ENCODE results near the gene GBP1. TPM values are rescaled to one million over a fixed set of nuclear protein-coding genes. Genes with fewer than 3 reads are reported as not detected.

The GBP1 gene
- total and polyA plus RNA-seq, 9 donors = 15.2 to 41.7 (median 20.8) TPM

DNA sequence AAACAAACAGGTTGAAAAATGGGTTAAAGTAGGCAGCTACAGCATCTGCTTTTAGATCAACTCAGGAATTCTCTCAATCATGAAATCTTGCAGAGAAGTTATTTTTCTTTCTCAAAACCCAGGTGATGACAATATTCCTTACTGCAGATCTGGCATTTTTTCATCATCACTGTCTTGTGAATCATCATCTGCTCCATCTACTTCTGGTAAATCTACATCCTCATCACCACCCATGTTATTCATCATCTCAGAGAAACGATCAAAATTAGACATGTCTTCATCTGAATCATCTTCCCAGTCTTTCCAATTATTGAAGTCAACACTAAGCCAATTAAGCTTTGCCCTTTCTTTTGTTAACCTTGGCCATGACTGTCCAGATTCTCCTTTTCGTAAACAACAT is 39.1 kb upstream of the GBP1 start:
- WGBS, 3 donors = 80 to 88% (median 88%) methylated on average over 2 of the region's 2 CpGs
- Histone ChIP-seq H3K27me3 (no peaks in the 10 kb centered on the region), H3K9me3 (no peaks in the 10 kb centered on the region), H3K4me3 (no peak overlapping the region), H3K36me3 (no peaks in the 10 kb centered on the region), H3K4me1 (ENCODE audit: insufficient read depth) (no peaks in the 10 kb centered on the region), H3K27ac (no peak overlapping the region)
- no peak for DNase-seq
- intact Hi-C loops (cut with DNase I) = no loop called here
- TF ChIP-seq, protein P1, sequence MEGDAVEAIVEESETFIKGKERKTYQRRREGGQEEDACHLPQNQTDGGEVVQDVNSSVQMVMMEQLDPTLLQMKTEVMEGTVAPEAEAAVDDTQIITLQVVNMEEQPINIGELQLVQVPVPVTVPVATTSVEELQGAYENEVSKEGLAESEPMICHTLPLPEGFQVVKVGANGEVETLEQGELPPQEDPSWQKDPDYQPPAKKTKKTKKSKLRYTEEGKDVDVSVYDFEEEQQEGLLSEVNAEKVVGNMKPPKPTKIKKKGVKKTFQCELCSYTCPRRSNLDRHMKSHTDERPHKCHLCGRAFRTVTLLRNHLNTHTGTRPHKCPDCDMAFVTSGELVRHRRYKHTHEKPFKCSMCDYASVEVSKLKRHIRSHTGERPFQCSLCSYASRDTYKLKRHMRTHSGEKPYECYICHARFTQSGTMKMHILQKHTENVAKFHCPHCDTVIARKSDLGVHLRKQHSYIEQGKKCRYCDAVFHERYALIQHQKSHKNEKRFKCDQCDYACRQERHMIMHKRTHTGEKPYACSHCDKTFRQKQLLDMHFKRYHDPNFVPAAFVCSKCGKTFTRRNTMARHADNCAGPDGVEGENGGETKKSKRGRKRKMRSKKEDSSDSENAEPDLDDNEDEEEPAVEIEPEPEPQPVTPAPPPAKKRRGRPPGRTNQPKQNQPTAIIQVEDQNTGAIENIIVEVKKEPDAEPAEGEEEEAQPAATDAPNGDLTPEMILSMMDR (IDR thresholded peaks at IDR 0.05) = no peak
- no peak for TF ChIP-seq POLR2A (IDR thresholded peaks at IDR 0.05)
- no peak for TF ChIP-seq EP300 (IDR thresholded peaks at IDR 0.05)

DNA sequence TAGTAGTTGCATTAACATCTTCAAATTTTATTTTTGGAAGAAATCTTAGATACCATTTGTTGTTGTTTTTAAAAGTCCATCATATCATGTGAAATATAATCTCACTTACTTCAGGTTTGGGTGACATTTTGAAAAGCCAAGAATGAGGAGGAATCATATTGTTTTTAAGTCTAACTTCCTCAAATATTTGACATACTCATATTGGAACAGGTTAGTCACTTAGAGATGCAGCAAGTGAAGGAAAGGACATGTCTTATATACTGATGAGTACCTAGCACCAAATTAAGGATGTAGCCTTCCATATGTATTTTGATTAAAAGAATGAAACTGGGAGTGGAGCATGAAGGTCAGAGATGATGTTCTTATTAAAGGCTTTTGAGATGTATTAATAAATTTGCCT is 37.0 kb upstream of the GBP1 start:
- H3K36me3 ChIP-seq = no peaks in the 10 kb centered on the region
- no peak overlapping the region for H3K4me3 ChIP-seq
- no peak for DNase-seq
- no peak overlapping the region for H3K27ac ChIP-seq
- H3K27me3 ChIP-seq = no peaks in the 10 kb centered on the region
- TF ChIP-seq POLR2A (IDR thresholded peaks at IDR 0.05) = no peak
- TF ChIP-seq EP300 (IDR thresholded peaks at IDR 0.05) = no peak
- TF ChIP-seq, protein P1 (IDR thresholded peaks at IDR 0.05) = no peak
- H3K4me1 ChIP-seq (ENCODE audit: insufficient read depth) = no peaks in the 10 kb centered on the region
- no peaks in the 10 kb centered on the region for H3K9me3 ChIP-seq
- intact Hi-C loops (cut with DNase I) = no loop called here

DNA sequence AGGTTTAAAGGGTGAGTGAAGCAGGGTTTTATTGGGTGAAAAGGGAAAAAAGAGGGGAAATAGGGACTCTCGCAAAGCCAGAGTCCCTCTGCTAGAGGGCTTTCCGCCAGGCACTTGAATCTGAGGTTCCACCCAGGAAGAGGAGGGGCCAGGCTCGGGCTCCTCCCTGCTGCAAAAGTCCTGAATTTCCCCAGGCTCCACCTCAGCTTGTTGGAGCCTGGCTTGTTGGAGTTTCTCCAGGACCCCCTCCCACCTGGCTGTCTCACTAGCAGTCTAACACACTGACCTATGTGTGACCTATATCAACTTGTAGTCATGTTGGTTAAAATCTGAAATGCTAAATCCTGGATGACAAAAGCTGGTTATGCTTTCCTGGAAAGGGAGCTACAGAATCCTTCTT is 35.4 kb upstream of the GBP1 start:
- H3K27me3 ChIP-seq = no peaks in the 10 kb centered on the region
- intact Hi-C loops (cut with DNase I) = no loop called here
- no peaks in the 10 kb centered on the region for H3K36me3 ChIP-seq
- WGBS, 3 donors = 91 to 95% (median 93%) methylated on average over 3 of the region's 3 CpGs
- no peak for DNase-seq
- H3K27ac ChIP-seq = no peak overlapping the region
- TF ChIP-seq EP300 (IDR thresholded peaks at IDR 0.05) (no peak), POLR2A (IDR thresholded peaks at IDR 0.05) (no peak)
- TF ChIP-seq, protein P1 (IDR thresholded peaks at IDR 0.05) = no peak
- no peaks in the 10 kb centered on the region for H3K9me3 ChIP-seq
- no peak overlapping the region for H3K4me3 ChIP-seq
- H3K4me1 ChIP-seq (ENCODE audit: insufficient read depth) = no peaks in the 10 kb centered on the region

DNA sequence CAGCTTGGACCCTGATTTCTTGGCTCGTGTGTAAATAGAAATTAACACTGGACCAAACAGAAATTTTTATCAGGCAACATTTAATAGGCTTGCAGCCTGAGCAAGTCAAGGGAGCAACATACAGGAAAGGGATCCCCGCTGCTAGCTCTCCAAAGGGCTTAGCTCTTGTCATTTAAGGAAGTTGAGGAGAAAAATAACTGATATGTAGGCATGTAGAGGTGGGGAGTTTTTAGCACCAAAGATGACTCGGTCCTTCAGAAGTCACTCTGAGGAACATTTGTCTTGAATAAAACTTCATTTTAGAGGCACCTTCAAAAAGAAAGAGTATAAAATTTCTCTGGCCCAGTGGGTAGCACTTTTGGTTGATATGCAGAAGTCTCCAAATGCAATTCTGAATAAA is 33.8 kb upstream of the GBP1 start:
- intact Hi-C loops (cut with DNase I) = no loop called here
- no peaks in the 10 kb centered on the region for H3K36me3 ChIP-seq
- no peak for DNase-seq
- H3K27ac ChIP-seq = no peak overlapping the region
- 82 to 86% (median 85%) methylated on average over 3 of the region's 3 CpGs for WGBS, 3 donors
- no peak for TF ChIP-seq EP300 (IDR thresholded peaks at IDR 0.05)
- TF ChIP-seq, protein P1 (IDR thresholded peaks at IDR 0.05) = no peak
- TF ChIP-seq POLR2A (IDR thresholded peaks at IDR 0.05) = no peak
- H3K9me3 ChIP-seq = no peaks in the 10 kb centered on the region
- H3K4me1 ChIP-seq (ENCODE audit: insufficient read depth) = no peaks in the 10 kb centered on the region
- no peak overlapping the region for H3K4me3 ChIP-seq
- H3K27me3 ChIP-seq = no peaks in the 10 kb centered on the region

DNA sequence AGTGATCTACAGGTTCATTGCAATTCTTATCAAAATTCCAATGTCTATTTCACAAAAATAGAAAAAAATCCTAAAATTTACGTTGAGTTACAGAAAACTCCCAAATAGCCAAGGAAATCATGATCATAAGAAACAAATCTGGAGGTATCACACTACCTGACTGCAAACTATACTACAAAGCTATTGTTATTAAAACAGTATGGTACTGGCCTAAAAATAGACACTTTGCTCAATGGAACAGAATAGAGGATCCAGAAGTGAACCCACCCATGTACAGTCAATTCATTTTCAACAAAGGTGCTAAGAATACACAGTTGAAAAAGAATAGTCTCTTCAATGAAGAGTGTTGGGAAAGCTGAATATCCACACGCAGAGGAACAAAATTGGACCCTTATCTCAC is 30.7 kb upstream of the GBP1 start:
- Histone ChIP-seq H3K27me3 (no peaks in the 10 kb centered on the region), H3K4me1 (ENCODE audit: insufficient read depth) (no peaks in the 10 kb centered on the region), H3K4me3 (no peak overlapping the region), H3K27ac (no peak overlapping the region), H3K36me3 (no peaks in the 10 kb centered on the region), H3K9me3 (no peaks in the 10 kb centered on the region)
- WGBS, 3 donors = 88 to 91% (median 89%) methylated on average over 2 of the region's 2 CpGs
- TF ChIP-seq, protein P1 (IDR thresholded peaks at IDR 0.05) = no peak
- TF ChIP-seq POLR2A (IDR thresholded peaks at IDR 0.05) (no peak), EP300 (IDR thresholded peaks at IDR 0.05) (no peak)
- no peak for DNase-seq
- intact Hi-C loops (cut with DNase I) = no loop called here
